Cerebellar cortex (tissue), 1 donor: Measurements from ENCODE around the gene CLTB.

ENCODE experiments used
- DNase-seq: peaks from one replicate; pipeline ENCODE4 v3.0.0-alpha.2; 2015; ENCODE audit warnings: low spot score

CLTB gene

GRCh38 chr5:176401281-176402205 lies 14.8 kb downstream of the CLTB start:
- no peak for DNase-seq

GRCh38 chr5:176400382-176401156 lies 15.8 kb downstream of the CLTB start:
- no peak for DNase-seq

GRCh38 chr5:176397736-176398420 lies 18.5 kb downstream of the CLTB start:
- no peak for DNase-seq

GRCh38 chr5:176396330-176396729 lies 20.0 kb downstream of the CLTB start:
- DNase-seq = no peak

- no peak for DNase-seq
These were observed 21.3 kb downstream of the CLTB start for GRCh38 chr5:176394881-176395675.

- DNase-seq = no peak
These were observed 22.2 kb downstream of the CLTB start for GRCh38 chr5:176394096-176394495.

- no peak for DNase-seq
These were observed 23.8 kb downstream of the CLTB start for GRCh38 chr5:176392526-176392925.

GRCh38 chr5:176391999-176392398 lies 24.3 kb downstream of the CLTB start:
- DNase-seq = no peak

GRCh38 chr5:176391479-176391878 lies 24.9 kb downstream of the CLTB start:
- no peak for DNase-seq

GRCh38 chr5:176389135-176390123 lies 26.9 kb downstream of the CLTB start:
- DNase-seq = no peak

- DNase-seq = peak; percentile 99
These were observed 27.8 kb downstream of the CLTB start, which contains the start of the genes HIGD2A and NOP16 for GRCh38 chr5:176388444-176389134. Gene HIGD2A, plus strand, starts transcription at chr5:176388751. Its CDS starts 69 bp downstream, at chr5:176388820. Gene NOP16, minus strand, starts transcription at chr5:176388598. Its CDS starts 59 bp downstream, at chr5:176388539.

- no peak for DNase-seq
These were observed 28.3 kb downstream of the CLTB start for GRCh38 chr5:176388003-176388443.

GRCh38 chr5:176387384-176387925 lies 28.9 kb downstream of the CLTB start:
- DNase-seq = no peak

GRCh38 chr5:176386491-176386890 lies 29.8 kb downstream of the CLTB start:
- DNase-seq = no peak

- DNase-seq = no peak
These were observed 31.3 kb downstream of the CLTB start for GRCh38 chr5:176384991-176385390.

- no peak for DNase-seq
These were observed 31.9 kb downstream of the CLTB start for GRCh38 chr5:176384366-176384930.

GRCh38 chr5:176383961-176384360 lies 32.4 kb downstream of the CLTB start:
- no peak for DNase-seq

- DNase-seq = no peak
These were observed 33.0 kb downstream of the CLTB start for GRCh38 chr5:176383248-176383905.
